Measurements from ENCODE around the gene PCBP3.
"Not testable (repeated sequence)": the region's sequence is repeated elsewhere in the genome, so short reads cannot be mapped to it uniquely, and the experiment has no call there.

The PCBP3 gene

GRCh38 chr21:45975667-45976409 lies 332.3 kb downstream of the PCBP3 start:
- not testable (repeated sequence) for DNase-seq

- DNase-seq: no peak
Measured at GRCh38 chr21:45976701-45977311, 333.3 kb downstream of the PCBP3 start.

GRCh38 chr21:45977396-45977795 lies 333.9 kb downstream of the PCBP3 start:
- no peak for DNase-seq

- no peak for DNase-seq
Measured at GRCh38 chr21:45979141-45979631, 335.7 kb downstream of the PCBP3 start.

- no peak for DNase-seq
Measured at GRCh38 chr21:45979651-45980050, 336.1 kb downstream of the PCBP3 start.

- no peak for DNase-seq
Measured at GRCh38 chr21:45980271-45980670, 336.7 kb downstream of the PCBP3 start.

- DNase-seq: no peak
Measured at GRCh38 chr21:45980697-45981096, 337.2 kb downstream of the PCBP3 start.

GRCh38 chr21:45981151-45982091 lies 337.9 kb downstream of the PCBP3 start, which contains the start of gene COL6A1:
Gene COL6A1 (plus strand): TSS chr21:45981770. CDS start chr21:45981851, 81 bp downstream.
- DNase-seq: peak; percentile 76

- no peak for DNase-seq
Measured at GRCh38 chr21:45982092-45982757, 338.7 kb downstream of the PCBP3 start.

- DNase-seq: no peak
Measured at GRCh38 chr21:45982758-45983648, 339.5 kb downstream of the PCBP3 start.

- DNase-seq: no peak
Measured at GRCh38 chr21:45983649-45983965, 340.1 kb downstream of the PCBP3 start.

GRCh38 chr21:45983981-45984551 lies 340.5 kb downstream of the PCBP3 start:
- DNase-seq: no peak

- no peak for DNase-seq
Measured at GRCh38 chr21:45984584-45985095, 341.1 kb downstream of the PCBP3 start.

GRCh38 chr21:45985471-45986315 lies 342.2 kb downstream of the PCBP3 start:
- DNase-seq: no peak

- DNase-seq: no peak
Measured at GRCh38 chr21:45986316-45987051, 343.0 kb downstream of the PCBP3 start.

- DNase-seq: no peak
Measured at GRCh38 chr21:45987121-45987711, 343.7 kb downstream of the PCBP3 start.

- DNase-seq: no peak
Measured at GRCh38 chr21:45988366-45989347, 345.1 kb downstream of the PCBP3 start.

Data from CD4-positive, alpha-beta T cell treated with Interleukin-17A for 4 hours (primary cell).